Raji (cell line): ENCODE data around the gene NELL1.

Experiments
- POLR2A ChIP-seq: IDR thresholded peaks from 2 replicates; pipeline ENCODE4 v1.6.1; 2011; ENCODE audit warnings: low read depth, low read length, control low read depth; ENCODE audit not compliant: insufficient read depth

The NELL1 gene

DNA sequence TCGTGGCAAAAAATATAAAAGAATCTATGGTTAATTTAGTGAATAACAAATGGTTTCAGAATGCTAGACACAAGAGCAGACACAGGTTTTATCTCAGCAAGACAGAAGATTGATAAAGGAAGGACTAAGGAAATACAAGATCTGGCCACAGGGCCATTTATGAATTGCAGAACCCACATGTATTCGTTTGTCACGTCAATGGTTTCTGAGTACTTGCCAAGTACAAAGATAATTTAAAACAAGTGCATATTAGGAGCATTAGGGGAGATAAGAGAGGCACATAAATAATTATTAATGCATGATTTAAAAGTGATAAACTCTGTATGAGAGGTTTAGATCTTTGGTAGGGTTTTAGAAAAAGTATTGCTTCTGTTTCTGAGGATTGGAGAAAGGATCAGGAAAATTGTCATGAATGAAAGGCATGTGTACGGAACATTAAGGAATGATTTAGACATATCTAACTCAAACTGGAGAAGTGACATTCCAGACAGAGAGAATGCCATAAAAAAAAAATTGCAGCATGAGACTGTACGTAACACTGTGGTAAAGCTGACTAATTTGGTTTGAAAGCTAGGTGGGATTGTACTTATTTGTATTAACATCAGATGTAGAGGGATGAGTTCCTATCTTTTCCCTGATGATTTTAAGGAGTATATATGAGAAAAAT, 727.1 kb downstream of the NELL1 start:
- no peak for TF ChIP-seq POLR2A

GRCh38 chr11:21398195-21398594, 728.8 kb downstream of the NELL1 start:
- no peak for TF ChIP-seq POLR2A

- no peak for TF ChIP-seq POLR2A
Observed at GRCh38 chr11:21401496-21401895, 732.1 kb downstream of the NELL1 start.

DNA sequence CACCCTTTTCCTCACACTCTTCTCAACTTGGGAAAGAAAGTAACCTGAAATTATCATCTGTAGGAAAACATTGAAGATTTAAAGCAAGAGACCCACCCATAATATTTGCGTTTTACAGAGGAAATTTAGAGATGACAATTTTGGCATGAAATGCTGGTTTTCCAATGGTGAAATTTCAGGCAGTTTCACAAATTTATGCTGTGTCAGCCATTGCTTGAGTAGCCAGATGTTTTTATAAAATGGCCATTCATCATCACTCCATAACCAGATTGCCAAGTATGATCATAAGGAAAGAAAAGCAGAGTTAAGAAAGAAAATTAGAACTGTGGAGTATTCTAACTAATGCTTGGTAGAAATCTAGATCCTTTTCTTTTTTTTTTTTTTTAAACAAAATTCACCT, 732.9 kb downstream of the NELL1 start:
- TF ChIP-seq POLR2A = no peak

DNA sequence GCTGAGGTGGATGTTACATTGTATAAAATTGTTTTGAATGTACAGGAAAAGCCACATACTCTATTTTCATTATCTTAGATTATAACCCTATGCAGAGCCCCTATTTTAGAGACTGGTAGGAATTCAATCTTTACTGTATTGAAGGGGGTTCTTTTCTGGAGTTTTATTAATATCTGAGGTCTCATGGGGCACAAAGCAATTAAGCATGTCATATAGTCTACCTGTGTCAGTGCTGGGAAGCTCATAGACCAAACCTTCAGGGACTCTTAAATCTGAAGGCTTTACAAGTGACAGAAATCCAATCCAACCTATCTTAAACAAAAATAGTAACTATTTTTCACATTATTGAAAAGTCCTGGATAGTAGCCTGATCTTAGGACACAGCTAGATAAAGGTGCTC, 733.7 kb downstream of the NELL1 start:
- no peak for TF ChIP-seq POLR2A

DNA sequence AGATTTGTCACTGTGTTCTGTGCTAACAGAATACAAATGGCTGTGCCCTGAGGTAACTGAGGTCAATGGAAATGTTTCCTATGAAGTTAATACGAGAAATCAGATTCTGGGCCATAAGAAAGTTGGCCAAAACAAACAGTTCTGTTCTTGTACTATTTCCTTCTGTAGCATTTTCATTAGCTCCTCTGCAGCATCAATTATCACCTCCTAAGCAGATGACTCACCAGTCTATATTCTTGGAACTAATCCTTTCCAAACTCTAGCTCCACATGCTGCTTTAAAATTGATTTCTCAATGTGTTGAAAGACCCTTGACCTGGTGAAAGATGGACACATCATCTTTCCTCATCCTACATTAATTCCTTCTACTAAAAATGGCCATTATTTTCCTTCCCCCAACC, 736.0 kb downstream of the NELL1 start:
- no peak for TF ChIP-seq POLR2A

DNA sequence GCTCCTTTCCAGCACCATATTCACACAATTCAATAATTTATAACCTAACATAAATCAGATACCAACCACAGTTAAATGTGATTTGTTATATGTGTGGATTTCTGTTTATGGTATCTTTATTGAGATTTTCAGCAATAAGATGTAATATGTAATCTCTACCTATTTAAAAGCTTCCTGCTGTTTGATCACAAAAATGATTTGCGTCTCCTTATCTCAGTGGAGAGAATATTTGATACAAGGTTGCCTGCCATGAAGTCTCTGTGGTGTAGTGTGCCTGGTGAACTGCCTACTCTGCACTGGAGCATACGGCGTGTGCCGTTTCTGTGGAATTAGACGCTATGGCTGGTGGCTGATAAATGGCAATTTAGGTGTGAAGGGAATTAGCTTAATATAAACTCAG, 741.1 kb downstream of the NELL1 start:
- no peak for TF ChIP-seq POLR2A

DNA sequence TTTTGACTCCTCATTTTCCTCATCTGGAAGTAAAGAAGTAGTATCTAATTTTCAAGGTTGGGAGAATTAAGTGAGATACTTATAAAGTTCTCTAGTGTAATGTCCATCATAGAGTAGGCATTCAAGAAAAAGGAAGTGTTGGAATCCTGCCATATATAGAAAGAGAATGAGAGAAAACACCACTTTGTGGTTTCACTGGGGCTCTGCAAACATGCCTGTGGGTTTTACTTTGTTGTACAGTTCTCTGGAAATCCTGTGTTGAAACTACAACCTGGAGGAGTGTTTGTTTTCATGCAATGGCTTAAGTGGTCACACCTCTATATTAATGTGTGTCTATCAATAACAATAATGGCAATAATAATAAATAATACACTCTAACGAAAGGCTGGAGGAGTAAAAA, 741.7 kb downstream of the NELL1 start:
- TF ChIP-seq POLR2A = no peak

- no peak for TF ChIP-seq POLR2A
Observed at GRCh38 chr11:21411597-21411996, 742.2 kb downstream of the NELL1 start.

GRCh38 chr11:21412652-21413383, 743.4 kb downstream of the NELL1 start:
- no peak for TF ChIP-seq POLR2A

- no peak for TF ChIP-seq POLR2A
Observed at GRCh38 chr11:21414953-21415352, 745.6 kb downstream of the NELL1 start.

- no peak for TF ChIP-seq POLR2A
Observed at GRCh38 chr11:21415606-21416005, 746.2 kb downstream of the NELL1 start.

- no peak for TF ChIP-seq POLR2A
Observed at GRCh38 chr11:21421711-21422329, 752.4 kb downstream of the NELL1 start.

- TF ChIP-seq POLR2A = no peak
Observed at GRCh38 chr11:21426931-21427330, 757.5 kb downstream of the NELL1 start.

DNA sequence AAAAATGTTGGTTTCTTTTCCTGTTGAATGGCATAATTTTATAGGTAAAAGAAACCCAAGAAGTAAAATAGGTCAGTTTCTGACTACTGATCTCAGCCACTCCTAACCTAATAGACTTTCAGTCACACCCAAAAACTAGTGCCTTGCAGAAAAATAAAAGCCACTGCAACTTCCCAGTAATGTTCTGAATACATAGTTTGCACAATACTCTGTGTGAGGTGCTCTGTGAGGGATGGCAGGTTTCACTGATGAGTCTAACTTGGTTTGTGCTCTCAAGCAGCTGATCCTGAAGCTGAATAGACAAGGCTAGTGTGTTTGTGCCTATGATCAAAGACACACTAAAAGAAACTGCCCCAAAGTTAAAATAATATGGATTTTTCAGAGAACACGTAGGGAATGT, 758.3 kb downstream of the NELL1 start:
- TF ChIP-seq POLR2A = no peak

- TF ChIP-seq POLR2A = no peak
Observed at GRCh38 chr11:21428796-21429195, 759.4 kb downstream of the NELL1 start.
